HL-60 (cell line): ENCODE measurements around the gene IFITM1.

Experiments used
- DNase-seq, 2 experiments: peaks; one replicate each; pipeline ENCODE4 v3.0.0-alpha.2; 2010 to 2020; ENCODE audit warnings: low read depth in 1 of 2, low spot score in 1 of 2
- H3K27ac ChIP-seq: fragments of 250-450 bp; sonication (Bioruptor Pico); replicated peaks from 2 replicates; pipeline ENCODE4 v1.5.1; 2020; ENCODE audit warnings: mild to moderate bottlenecking, moderate library complexity
- H3K27me3 ChIP-seq: fragments of 250-450 bp; sonication (Bioruptor Pico); 2 replicates; pipeline ENCODE4 v1.5.1; 2021; ENCODE audit warnings: mild to moderate bottlenecking, moderate library complexity; ENCODE audit not compliant: insufficient read depth, poor library complexity, severe bottlenecking
- H3K4me3 ChIP-seq: replicated peaks from 2 replicates; pipeline ENCODE4 v1.5.1; 2011; ENCODE audit warnings: mild to moderate bottlenecking, control low read depth, low read length; ENCODE audit not compliant: insufficient read depth
- CTCF ChIP-seq: IDR thresholded peaks from one replicate; pipeline ENCODE4 v1.5.1; 2011; ENCODE audit warnings: low read length, control low read depth, inconsistent platforms; ENCODE audit not compliant: insufficient read depth
- GABPA ChIP-seq: IDR thresholded peaks from 2 replicates; pipeline ENCODE4 v1.6.1; 2012; ENCODE audit warnings: low read depth
- POLR2AphosphoS5 ChIP-seq: IDR thresholded peaks from 2 replicates; pipeline ENCODE4 v1.6.1; 2012; ENCODE audit warnings: low read depth
- SPI1 ChIP-seq: IDR thresholded peaks from 2 replicates; pipeline ENCODE4 v1.6.1; 2012; ENCODE audit warnings: low read depth, mild to moderate bottlenecking, borderline replicate concordance
- TF ChIP-seq, protein P1 (sequence below): IDR thresholded peaks from 2 replicates; pipeline ENCODE4 v1.6.1; 2012; ENCODE audit warnings: low read depth; ENCODE audit not compliant: insufficient replicate concordance

IFITM1 gene

DNA sequence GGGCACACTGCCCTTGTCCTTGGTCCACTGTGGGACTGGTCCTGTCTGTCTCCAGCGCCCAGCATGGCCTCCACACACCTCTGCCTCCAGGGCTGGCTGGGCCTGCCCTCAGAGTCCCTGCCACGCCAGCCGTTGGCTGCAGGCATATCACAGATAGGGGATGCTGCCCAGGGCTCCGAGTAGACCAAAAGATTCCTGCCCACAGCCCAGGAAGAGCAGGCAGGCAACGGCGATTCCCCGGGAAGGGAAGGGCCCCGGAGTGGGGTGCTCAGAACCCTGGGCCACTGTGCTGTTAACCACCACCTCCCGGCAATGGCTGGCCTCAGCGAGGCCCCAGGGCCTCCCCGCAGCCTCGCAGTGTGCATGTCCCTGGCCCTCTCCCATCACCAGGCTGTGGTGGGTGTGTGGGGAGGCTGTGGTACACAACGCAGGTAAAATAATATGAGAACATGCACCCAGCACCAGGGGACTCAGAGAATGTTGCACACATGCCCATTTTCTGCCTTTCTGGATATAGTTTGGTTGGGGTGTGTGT, 16.7 kb upstream of the IFITM1 start:
- no peak overlapping the region for H3K27ac ChIP-seq
- no peak overlapping the region for H3K4me3 ChIP-seq
- TF ChIP-seq SPI1 (no peak), GABPA (no peak), CTCF (no peak), POLR2AphosphoS5 (no peak)
- TF ChIP-seq, protein P1, sequence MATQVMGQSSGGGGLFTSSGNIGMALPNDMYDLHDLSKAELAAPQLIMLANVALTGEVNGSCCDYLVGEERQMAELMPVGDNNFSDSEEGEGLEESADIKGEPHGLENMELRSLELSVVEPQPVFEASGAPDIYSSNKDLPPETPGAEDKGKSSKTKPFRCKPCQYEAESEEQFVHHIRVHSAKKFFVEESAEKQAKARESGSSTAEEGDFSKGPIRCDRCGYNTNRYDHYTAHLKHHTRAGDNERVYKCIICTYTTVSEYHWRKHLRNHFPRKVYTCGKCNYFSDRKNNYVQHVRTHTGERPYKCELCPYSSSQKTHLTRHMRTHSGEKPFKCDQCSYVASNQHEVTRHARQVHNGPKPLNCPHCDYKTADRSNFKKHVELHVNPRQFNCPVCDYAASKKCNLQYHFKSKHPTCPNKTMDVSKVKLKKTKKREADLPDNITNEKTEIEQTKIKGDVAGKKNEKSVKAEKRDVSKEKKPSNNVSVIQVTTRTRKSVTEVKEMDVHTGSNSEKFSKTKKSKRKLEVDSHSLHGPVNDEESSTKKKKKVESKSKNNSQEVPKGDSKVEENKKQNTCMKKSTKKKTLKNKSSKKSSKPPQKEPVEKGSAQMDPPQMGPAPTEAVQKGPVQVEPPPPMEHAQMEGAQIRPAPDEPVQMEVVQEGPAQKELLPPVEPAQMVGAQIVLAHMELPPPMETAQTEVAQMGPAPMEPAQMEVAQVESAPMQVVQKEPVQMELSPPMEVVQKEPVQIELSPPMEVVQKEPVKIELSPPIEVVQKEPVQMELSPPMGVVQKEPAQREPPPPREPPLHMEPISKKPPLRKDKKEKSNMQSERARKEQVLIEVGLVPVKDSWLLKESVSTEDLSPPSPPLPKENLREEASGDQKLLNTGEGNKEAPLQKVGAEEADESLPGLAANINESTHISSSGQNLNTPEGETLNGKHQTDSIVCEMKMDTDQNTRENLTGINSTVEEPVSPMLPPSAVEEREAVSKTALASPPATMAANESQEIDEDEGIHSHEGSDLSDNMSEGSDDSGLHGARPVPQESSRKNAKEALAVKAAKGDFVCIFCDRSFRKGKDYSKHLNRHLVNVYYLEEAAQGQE = no peak
- no peaks in the 10 kb centered on the region for H3K27me3 ChIP-seq
- DNase-seq = no peak

- TF ChIP-seq, protein P1 = no peak
- TF ChIP-seq GABPA (no peak), SPI1 (no peak), CTCF (no peak), POLR2AphosphoS5 (no peak)
- Histone ChIP-seq H3K27me3 (no peaks in the 10 kb centered on the region), H3K27ac (no peak overlapping the region), H3K4me3 (no peak overlapping the region)
- DNase-seq = no peak
Measured at GRCh38 chr11:297586-298405, 16.0 kb upstream of the IFITM1 start.

DNA sequence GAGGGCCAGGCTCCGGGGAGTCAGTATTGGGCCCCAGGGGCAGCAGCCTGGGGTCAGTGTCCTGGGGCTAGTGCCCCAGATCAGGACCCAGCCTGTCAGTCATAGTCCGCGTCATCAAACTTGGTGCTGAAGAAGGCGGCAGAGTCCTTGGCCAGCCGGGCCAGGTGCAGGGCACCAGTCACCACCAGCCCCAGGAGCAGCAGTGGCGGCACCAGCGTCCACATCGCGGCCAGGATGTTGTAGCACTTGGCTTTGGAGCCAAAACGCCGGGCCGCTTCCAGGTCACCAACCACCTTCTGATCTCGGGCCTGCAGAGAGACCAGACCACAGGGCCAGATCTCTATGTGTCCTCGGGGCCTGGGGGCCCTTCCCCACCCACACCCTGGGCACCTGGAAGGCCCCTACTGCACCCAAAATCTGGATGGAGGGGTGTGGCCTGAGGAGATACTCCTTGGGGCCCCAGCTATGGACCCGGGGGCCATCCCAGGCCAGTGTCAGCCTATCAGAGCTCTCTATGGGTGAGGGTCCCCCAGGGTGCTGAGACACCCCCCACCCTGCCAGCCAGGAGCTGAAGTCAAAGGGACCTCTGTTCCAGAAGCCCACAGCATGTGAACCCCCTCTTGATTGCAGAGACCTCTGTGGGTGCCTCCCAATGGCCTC, 15.3 kb upstream of the IFITM1 start:
- TF ChIP-seq, protein P1 = no peak
- TF ChIP-seq CTCF = no peak
- no peak for TF ChIP-seq SPI1
- no peak for TF ChIP-seq GABPA
- no peak for TF ChIP-seq POLR2AphosphoS5
- Histone ChIP-seq H3K27ac (no peak overlapping the region), H3K4me3 (no peak overlapping the region), H3K27me3 (no peaks in the 10 kb centered on the region)
- no peak for DNase-seq
